ENCODE measurements around the gene CLIC4. TPM values are rescaled to one million over a fixed set of nuclear protein-coding genes. Genes with fewer than 3 reads are reported as not detected.
"Not testable (repeated sequence)": the region's sequence is repeated elsewhere in the genome, so short reads cannot be mapped to it uniquely, and the experiment has no call there.

Gene CLIC4
- total RNA-seq, 1 experiment from 2014 or later, result 123 TPM

DNA sequence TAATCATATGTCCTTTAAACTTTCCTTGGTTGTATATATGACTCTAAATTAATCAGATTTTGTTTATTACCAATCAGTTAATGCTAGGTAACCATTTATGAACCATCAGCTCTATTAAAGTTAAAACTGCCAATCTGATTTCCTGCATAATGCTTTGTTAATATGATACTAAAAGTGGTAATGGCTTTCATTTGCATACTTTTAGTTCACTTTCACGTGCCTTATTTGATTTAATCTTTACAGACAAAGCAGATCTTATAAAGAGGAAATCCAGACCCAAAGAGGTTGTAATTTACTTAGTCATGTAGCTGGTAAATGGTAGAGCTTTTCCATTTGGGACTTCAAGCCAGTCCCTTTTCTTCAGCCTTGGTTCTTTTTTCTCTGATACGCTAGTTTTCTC lies 61.3 kb downstream of the CLIC4 start:
- no peak for DNase-seq
- ChIA-PET POLR2A (ENCODE audit: unreplicated experiment) (no interaction called here), CTCF (no interaction called here)
- Histone ChIP-seq H3K4me3 (no peak overlapping the region), H3K27me3 (ENCODE audit: insufficient read depth, low read depth) (no peaks in the 10 kb centered on the region), H3K27ac (no peak overlapping the region), H3K4me2 (no peak overlapping the region), H3K4me1 (replicated peaks; ENCODE audit: insufficient read depth) (no peaks in the 10 kb centered on the region), H3K9me2 (ENCODE audit: insufficient read depth) (no peaks in the 10 kb centered on the region), H3K9me3 (ENCODE audit: insufficient read depth, low read depth) (no peaks in the 10 kb centered on the region), H3K79me2 (ENCODE audit: low read depth) (no peaks in the 10 kb centered on the region), H4K20me1 (ENCODE audit: insufficient read depth) (no peaks in the 10 kb centered on the region), H2AFZ (no peak overlapping the region), H3K36me3 (ENCODE audit: low read depth) (no peaks in the 10 kb centered on the region), H3F3A (ENCODE audit: insufficient read depth, low read depth) (no peaks in the 10 kb centered on the region)
- no peak for TF ChIP-seq EZH2 (IDR thresholded peaks at IDR 0.05; ENCODE audit: low read depth)
- no peak for TF ChIP-seq CTCF (conservative IDR thresholded peaks at IDR 0.05)
- intact Hi-C loops (cut with micrococcal nuclease; ENCODE audit: unreplicated experiment), result no loop called here
- BruUV-seq (replicated peaks), result no TSS peak

GRCh38 chr1:24811494-24811893 lies 66.2 kb downstream of the CLIC4 start:
- CTCF ChIA-PET; H3K79me2 ChIP-seq (ENCODE audit: low read depth): not testable (repeated sequence)

DNA sequence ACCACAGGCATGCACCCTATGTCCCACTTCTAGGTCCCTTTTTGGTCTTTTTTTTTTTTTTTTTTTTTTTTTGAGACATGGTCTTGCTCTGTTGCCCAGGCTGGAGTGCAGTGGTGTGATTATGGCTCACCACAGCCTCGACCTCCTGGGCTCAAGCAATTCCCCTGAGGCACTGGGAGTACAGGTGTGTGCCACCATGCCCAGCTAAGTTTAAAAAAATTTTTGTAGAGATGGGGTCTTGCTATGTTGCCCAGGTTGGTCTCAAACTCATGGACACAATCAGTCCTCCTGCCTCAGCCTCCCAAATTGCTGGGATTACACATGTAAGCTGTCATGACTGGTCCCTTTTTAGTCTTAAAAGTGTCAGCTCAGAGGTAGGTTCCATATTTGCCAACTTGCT lies 75.0 kb downstream of the CLIC4 start:
- H3K4me2 ChIP-seq; H3K36me3 ChIP-seq (ENCODE audit: low read depth); H3K9me2 ChIP-seq (ENCODE audit: insufficient read depth); H3K4me3 ChIP-seq; H2AFZ ChIP-seq; H3K9me3 ChIP-seq (ENCODE audit: insufficient read depth, low read depth); DNase-seq; H3F3A ChIP-seq (ENCODE audit: insufficient read depth, low read depth); BruUV-seq (replicated peaks); CTCF ChIA-PET; H4K20me1 ChIP-seq (ENCODE audit: insufficient read depth); H3K27ac ChIP-seq; H3K27me3 ChIP-seq (ENCODE audit: insufficient read depth, low read depth); H3K4me1 ChIP-seq (replicated peaks; ENCODE audit: insufficient read depth); H3K79me2 ChIP-seq (ENCODE audit: low read depth): not testable (repeated sequence)
- intact Hi-C loops (cut with micrococcal nuclease; ENCODE audit: unreplicated experiment), result loop anchor here (5.0 kb wide), 1 partner anchor 413 kb away; no protein-coding TSS in a partner anchor
- POLR2A ChIA-PET (ENCODE audit: unreplicated experiment), result interaction anchor here (0.7 kb wide), 1 partner anchor 967 kb away, joined by 4 read pairs; no protein-coding TSS in a partner anchor

More at GRCh38 chr1:24811494-24811893, 66.2 kb downstream of the CLIC4 start:
- H3F3A ChIP-seq (ENCODE audit: insufficient read depth, low read depth); H3K9me3 ChIP-seq (ENCODE audit: insufficient read depth, low read depth); BruUV-seq (replicated peaks); DNase-seq; H3K27ac ChIP-seq; H3K4me1 ChIP-seq (replicated peaks; ENCODE audit: insufficient read depth); H3K9me2 ChIP-seq (ENCODE audit: insufficient read depth); H3K4me3 ChIP-seq; POLR2A ChIA-PET (ENCODE audit: unreplicated experiment); H2AFZ ChIP-seq; H3K4me2 ChIP-seq; H3K36me3 ChIP-seq (ENCODE audit: low read depth); intact Hi-C loops (cut with micrococcal nuclease; ENCODE audit: unreplicated experiment); H4K20me1 ChIP-seq (ENCODE audit: insufficient read depth); H3K27me3 ChIP-seq (ENCODE audit: insufficient read depth, low read depth): not testable (repeated sequence)

DNA sequence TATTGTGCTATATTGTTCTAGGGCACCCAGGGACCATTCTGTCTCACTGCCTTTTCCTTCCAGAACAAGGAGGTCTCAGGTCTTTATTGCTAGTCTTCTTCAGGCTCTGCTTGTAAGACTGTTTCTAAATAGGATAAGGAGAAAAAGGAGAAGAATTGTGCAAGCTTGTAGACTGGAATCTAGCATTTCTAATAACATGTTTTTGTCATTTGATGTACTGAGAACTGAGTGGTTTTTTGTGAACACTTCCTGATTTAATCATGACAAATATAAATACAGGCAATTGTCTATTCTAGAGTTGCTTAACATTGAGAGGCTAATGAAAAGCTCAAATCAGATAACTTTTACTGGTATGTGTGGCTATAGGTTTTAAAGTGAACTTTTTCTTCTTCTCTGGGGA lies 77.6 kb downstream of the CLIC4 start:
- no TSS peak for BruUV-seq (replicated peaks)
- Histone ChIP-seq H3K4me2 (no peak overlapping the region), H2AFZ (no peak overlapping the region), H3K4me1 (replicated peaks; ENCODE audit: insufficient read depth) (no peaks in the 10 kb centered on the region), H3K9me2 (ENCODE audit: insufficient read depth) (no peaks in the 10 kb centered on the region), H4K20me1 (ENCODE audit: insufficient read depth) (peaks cover 8% of the 10 kb centered on the region), H3K36me3 (ENCODE audit: low read depth) (no peaks in the 10 kb centered on the region), H3K4me3 (no peak overlapping the region), H3K79me2 (ENCODE audit: low read depth) (no peaks in the 10 kb centered on the region), H3K9me3 (ENCODE audit: insufficient read depth, low read depth) (no peaks in the 10 kb centered on the region), H3K27me3 (ENCODE audit: insufficient read depth, low read depth) (no peaks in the 10 kb centered on the region), H3K27ac (no peak overlapping the region), H3F3A (ENCODE audit: insufficient read depth, low read depth) (peaks cover 2% of the 10 kb centered on the region; the same call in 1 of the 2 replicates)
- DNase-seq, result no peak
- TF ChIP-seq EZH2 (IDR thresholded peaks at IDR 0.05; ENCODE audit: low read depth) (no peak), CTCF (conservative IDR thresholded peaks at IDR 0.05) (no peak)
- POLR2A ChIA-PET (ENCODE audit: unreplicated experiment), result no interaction called here
- CTCF ChIA-PET, result interaction anchor here (0.6 kb wide), 1 partner anchor 200 kb away, joined by 4 read pairs; no protein-coding TSS in a partner anchor
- intact Hi-C loops (cut with micrococcal nuclease; ENCODE audit: unreplicated experiment), result loop anchor here (5.0 kb wide), 1 partner anchor 416 kb away; no protein-coding TSS in a partner anchor

DNA sequence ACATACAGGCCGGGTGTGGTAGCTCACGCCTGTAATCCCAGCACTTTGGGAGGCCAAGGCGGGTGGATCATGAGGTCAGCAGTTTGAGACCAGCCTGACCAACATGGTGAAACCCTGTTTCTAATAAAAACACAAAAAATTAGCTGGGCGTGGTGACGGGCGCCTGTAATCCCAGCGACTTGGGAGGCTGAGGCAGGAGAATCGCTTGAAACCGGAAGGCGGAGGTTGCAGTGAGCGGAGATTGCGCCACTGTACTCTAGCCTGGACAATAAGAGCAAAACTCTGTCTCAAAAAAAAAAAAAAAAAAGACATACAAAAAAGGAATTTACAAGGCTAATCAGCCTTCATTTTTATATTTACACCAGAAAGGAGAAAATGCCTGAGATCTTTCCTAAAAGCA lies 78.2 kb downstream of the CLIC4 start:
- intact Hi-C loops (cut with micrococcal nuclease; ENCODE audit: unreplicated experiment), result loop anchor here (5.0 kb wide), 1 partner anchor 416 kb away; no protein-coding TSS in a partner anchor
- DNase-seq; H3K27me3 ChIP-seq (ENCODE audit: insufficient read depth, low read depth); H3K9me2 ChIP-seq (ENCODE audit: insufficient read depth); H3K4me3 ChIP-seq; H3F3A ChIP-seq (ENCODE audit: insufficient read depth, low read depth); H3K9me3 ChIP-seq (ENCODE audit: insufficient read depth, low read depth); H4K20me1 ChIP-seq (ENCODE audit: insufficient read depth); BruUV-seq (replicated peaks); H3K27ac ChIP-seq; H2AFZ ChIP-seq; POLR2A ChIA-PET (ENCODE audit: unreplicated experiment); H3K4me1 ChIP-seq (replicated peaks; ENCODE audit: insufficient read depth); H3K36me3 ChIP-seq (ENCODE audit: low read depth); H3K79me2 ChIP-seq (ENCODE audit: low read depth); H3K4me2 ChIP-seq: not testable (repeated sequence)
- CTCF ChIA-PET, result interaction anchor here (0.6 kb wide), 2 partner anchors 199 to 408 kb away, joined by 4 to 6 read pairs; partner anchors contain the start of gene NIPAL3
